GM20000 (cell line): ENCODE results near the gene STXBP5.

Experiments used
- DNase-seq: peaks from one replicate; pipeline ENCODE4 v3.0.0; 2012; ENCODE audit warnings: low spot score
- TF ChIP-seq, protein P1 (sequence below): IDR thresholded peaks from 2 replicates; pipeline ENCODE4 v1.5.1; 2012; ENCODE audit warnings: mild to moderate bottlenecking, control low read depth; ENCODE audit errors: extremely low read depth, missing control alignments

The STXBP5 gene

DNA sequence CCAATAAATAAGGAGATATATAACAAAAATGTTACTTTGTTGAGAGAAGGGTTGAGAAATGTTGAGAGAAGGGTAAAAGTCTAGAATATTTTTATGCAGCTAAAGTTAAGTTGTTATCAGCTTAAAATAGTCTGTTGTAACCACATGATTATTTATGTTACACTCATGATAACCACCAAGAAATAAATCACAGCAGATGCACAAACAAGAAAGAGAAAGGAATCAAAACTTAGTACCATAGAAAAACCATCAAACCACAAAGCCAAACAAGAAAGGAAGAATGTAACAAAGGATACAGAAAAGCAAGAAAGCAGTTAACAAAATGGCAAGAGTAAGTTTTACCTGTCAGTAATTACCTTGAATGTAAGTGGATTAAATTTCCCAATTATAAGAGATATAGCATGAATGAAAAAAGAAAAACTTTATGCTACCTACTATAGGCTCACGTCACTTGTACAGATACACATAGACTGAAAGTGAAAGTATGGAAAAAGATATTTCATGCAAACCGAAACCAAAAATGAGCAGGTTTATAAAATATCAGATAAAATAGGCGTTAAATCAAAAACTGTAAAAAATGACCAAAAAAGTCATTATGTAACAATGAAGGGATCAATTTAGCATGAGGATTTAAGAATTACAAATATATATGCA is 93.6 kb downstream of the STXBP5 start:
- TF ChIP-seq, protein P1, sequence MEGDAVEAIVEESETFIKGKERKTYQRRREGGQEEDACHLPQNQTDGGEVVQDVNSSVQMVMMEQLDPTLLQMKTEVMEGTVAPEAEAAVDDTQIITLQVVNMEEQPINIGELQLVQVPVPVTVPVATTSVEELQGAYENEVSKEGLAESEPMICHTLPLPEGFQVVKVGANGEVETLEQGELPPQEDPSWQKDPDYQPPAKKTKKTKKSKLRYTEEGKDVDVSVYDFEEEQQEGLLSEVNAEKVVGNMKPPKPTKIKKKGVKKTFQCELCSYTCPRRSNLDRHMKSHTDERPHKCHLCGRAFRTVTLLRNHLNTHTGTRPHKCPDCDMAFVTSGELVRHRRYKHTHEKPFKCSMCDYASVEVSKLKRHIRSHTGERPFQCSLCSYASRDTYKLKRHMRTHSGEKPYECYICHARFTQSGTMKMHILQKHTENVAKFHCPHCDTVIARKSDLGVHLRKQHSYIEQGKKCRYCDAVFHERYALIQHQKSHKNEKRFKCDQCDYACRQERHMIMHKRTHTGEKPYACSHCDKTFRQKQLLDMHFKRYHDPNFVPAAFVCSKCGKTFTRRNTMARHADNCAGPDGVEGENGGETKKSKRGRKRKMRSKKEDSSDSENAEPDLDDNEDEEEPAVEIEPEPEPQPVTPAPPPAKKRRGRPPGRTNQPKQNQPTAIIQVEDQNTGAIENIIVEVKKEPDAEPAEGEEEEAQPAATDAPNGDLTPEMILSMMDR, result no peak

DNA sequence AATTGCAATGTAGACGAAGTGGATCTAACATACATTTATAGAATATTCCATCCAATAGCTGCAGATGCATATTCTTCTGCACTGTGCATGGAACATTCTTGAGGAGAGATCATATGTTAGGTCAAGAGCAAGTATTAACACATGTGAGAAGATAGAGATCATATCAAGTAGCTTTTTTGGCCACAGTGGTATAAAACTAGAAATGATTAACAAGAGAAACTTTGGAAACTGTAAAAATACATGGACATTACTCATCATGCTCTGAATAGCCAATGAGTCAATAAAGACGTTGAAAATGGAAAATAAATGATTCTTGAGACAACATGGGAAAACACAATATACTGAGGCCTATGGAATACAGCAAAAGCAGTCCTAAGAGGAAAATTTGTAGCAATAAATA is 94.2 kb downstream of the STXBP5 start:
- no peak for DNase-seq

More for the DNA sequence above, 93.6 kb downstream of the STXBP5 start:
- no peak for DNase-seq

DNA sequence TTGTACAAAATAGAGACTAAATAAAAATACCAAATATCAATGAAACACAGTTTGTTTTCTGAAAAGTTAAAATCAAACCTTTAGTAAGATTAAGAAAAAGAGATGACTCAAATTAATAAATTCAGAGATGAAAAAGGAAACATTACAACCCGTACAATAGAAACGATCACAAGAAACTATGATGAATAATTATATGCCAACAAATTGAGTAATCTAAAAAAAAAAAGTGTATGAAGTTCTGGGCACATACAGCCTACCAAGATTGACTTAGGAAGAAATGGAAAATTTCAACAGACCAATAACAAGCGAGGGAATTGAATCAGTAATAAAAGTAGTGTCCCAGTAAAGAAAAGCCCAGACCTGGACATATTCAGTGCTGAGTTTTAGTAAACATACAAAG is 94.8 kb downstream of the STXBP5 start:
- DNase-seq, result no peak
- TF ChIP-seq, protein P1, result no peak

More for the DNA sequence above, 94.2 kb downstream of the STXBP5 start:
- TF ChIP-seq, protein P1, result no peak

DNA sequence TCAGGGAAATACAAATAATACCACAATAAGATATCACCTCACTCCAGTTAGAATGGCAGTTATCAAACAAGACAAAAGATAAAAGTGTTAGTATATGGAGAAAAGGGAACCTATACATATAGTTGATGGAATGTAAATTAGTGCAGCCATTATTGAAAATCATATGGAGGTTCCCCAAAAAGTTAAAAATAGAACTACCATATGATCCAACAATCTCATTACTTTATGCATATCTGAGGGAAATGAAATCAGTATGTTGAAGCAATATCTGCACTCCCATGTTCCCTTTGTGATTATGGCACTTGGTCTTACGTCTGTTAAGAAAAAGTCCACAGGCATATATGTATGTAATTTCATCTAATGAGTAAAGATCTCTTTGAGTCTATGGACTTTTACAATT is 96.9 kb downstream of the STXBP5 start:
- TF ChIP-seq, protein P1, result no peak
- DNase-seq, result no peak

DNA sequence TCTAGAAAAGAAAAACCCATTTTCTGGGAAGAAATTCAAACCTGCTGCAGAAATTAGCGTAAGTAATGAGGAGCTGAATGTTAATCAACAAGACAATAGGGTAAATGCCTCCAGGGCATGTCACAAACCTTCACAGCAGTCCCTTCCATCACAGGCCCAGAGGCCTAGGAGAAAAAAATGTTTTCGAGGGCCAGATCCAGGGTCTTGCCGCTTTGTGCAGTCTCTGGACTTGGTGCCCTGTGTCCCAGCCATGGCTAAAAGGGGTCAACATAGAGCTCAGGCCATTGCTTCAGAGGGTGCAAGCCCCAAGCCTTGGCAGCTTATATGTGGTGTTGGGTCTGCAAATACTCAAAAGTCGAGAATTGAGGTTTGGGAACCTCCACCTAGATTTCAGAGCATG is 99.8 kb downstream of the STXBP5 start:
- no peak for DNase-seq
- TF ChIP-seq, protein P1, result no peak

DNA sequence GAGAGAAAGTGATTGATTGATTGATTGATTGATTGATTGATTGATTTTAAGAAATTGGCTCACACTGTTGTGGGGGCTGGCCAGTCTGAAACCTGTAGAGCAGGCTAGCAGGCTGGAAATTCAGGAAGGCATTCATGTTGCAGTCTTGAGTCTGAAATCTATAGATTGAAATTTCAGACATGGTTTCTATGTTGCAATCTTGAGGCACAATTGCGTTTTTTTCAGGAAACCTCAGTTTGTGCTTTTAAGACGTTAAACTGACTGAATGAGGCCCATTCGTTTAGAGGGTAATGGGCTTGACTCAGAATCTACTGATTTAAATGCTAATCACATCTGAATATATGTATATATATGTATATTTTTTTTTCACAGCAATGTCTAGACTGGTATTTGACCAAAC is 106.3 kb downstream of the STXBP5 start:
- TF ChIP-seq, protein P1, result no peak
- DNase-seq, result no peak

DNA sequence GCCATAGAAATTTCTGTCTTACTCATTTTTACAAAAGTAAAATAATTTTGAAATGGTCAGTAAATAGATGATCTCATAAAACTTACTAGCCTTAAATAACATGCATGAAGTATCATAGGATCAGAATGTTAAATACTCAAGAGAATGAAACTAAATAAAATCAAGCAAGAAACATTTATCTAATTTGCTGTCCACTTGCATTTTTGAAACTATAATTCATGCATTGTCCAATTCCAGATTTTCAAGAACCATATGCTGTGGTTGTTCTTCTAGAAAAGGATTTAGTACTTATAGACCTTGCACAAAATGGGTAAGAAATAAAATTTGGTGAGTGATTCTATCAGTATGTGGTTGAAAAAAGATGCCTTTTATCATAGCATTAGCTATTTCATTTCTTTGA is 107.0 kb downstream of the STXBP5 start:
- TF ChIP-seq, protein P1, result no peak
- DNase-seq, result no peak
